Heart left ventricle (tissue), 13 donors: Measurements from ENCODE around the gene CAMP.

Experiments used
- POLR2A ChIP-seq, 2 donors: fragments of 450-650 bp; IDR thresholded peaks; one replicate each; pipeline ENCODE4 v1.6.1; 2017; ENCODE audit warnings: antibody characterized with exemption in 2 of 2, mild to moderate bottlenecking in 2 of 2, moderate library complexity in 2 of 2
- TF ChIP-seq, protein P1 (sequence below), 12 donors: fragments of 200-600 bp; sonication (generic) in 4 of 12; IDR thresholded peaks; one replicate each; pipeline versions ENCODE4 v1.5.0 to v1.8.0; 2018 to 2022; ENCODE audit warnings: antibody characterized with exemption in 12 of 12, mild to moderate bottlenecking in 5 of 12
- donor health status: ischemic (EF 13 %, LVEDD 7.1; RV severe dilation, severe dysfunction).
- donor health status: DM: no; HTN: yes; CAD: no.
- donor health status: DM: no; HTN: no; CAD: no.
- donor health status: ischemic (EF 25% LVEDD 6.9; RV normal size, moderate dysfunction).
- donor health status: ischemic (EF 25% LVEDD 5.7; RV mildly dilated, moderate dysfunction).
- donor health status: ischemic (EF 35%, LVEDD 5.7; RV mildly dilated, moderate dysfunction).
- donor health status: nonischemic (EF 11% LVEDD 7.7; RV severe dilation, severe dysfunction).
- donor health status: DM: yes; HTN: yes; CAD: no.
- donor health status: PGD.
- donor health status: ischemic (EF 29% LVEDD 5.4; RV normal size, mild dysfunction).
- donor health status: nonischemic (EF 23%, LVEDD 6.1; RV moderate dilation, normal function).

GRCh38 chr3:48215876-48216275, 7.4 kb upstream of the CAMP start:
- TF ChIP-seq, protein P1, sequence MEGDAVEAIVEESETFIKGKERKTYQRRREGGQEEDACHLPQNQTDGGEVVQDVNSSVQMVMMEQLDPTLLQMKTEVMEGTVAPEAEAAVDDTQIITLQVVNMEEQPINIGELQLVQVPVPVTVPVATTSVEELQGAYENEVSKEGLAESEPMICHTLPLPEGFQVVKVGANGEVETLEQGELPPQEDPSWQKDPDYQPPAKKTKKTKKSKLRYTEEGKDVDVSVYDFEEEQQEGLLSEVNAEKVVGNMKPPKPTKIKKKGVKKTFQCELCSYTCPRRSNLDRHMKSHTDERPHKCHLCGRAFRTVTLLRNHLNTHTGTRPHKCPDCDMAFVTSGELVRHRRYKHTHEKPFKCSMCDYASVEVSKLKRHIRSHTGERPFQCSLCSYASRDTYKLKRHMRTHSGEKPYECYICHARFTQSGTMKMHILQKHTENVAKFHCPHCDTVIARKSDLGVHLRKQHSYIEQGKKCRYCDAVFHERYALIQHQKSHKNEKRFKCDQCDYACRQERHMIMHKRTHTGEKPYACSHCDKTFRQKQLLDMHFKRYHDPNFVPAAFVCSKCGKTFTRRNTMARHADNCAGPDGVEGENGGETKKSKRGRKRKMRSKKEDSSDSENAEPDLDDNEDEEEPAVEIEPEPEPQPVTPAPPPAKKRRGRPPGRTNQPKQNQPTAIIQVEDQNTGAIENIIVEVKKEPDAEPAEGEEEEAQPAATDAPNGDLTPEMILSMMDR (IDR thresholded peaks at IDR 0.05): no peak
- no peak for TF ChIP-seq POLR2A (IDR thresholded peaks at IDR 0.05)
